ENCODE data around the gene NKTR.
"Not testable (repeated sequence)": the region's sequence is repeated elsewhere in the genome, so short reads cannot be mapped to it uniquely, and the experiment has no call there.

Gene NKTR

GRCh38 chr3:42600111-42600957 lies at the start of gene NKTR:
Gene NKTR (plus strand): TSS chr3:42600686. CDS start chr3:42601007, 321 bp downstream.
- DNase-seq (ENCODE audit: low spot score), result peak; percentile 100

DNA sequence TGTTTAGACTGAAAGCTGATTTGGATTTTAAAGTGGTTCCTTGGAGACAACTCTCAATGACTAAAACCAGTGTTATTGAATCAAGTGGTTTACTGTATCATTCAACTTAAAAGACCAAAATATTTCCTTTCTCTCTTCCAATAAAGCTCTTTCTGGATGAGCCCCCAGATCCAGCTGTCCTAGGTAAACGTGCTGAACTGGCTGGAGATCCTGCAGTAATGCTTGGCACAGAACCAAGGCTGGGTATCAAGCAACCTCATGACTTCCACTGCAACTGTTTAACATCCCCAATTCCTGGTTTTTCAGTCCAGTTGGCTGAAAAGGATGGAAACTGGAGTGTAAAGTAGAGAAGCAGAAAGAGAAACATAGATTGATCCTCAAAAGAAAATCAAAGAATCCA lies 47.7 kb upstream of the NKTR start:
- no peak for DNase-seq (ENCODE audit: low spot score)

- peak; percentile 76 for DNase-seq (ENCODE audit: low spot score)
Observed at GRCh38 chr3:42556089-42556632, 44.3 kb upstream of the NKTR start.

DNA sequence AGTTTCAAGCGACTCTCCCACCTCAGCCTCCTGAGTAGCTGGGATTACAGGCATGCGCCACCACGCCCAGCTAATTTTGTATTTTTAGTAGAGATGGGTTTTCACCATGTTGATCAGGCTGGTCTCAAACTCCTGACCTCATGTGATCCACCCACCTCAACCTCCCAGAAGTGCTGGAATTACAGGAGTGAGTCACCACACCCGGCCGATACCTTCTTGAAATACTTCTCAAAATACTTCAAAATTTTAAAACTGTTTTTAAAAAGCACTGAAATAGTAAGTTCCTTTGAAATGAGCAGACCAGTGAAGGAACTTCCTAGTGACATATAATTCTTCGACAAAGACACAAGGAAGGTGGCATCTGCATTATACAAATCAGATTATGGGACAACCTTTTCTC lies 43.7 kb upstream of the NKTR start:
- peak; percentile 5 for DNase-seq (ENCODE audit: low spot score)

DNA sequence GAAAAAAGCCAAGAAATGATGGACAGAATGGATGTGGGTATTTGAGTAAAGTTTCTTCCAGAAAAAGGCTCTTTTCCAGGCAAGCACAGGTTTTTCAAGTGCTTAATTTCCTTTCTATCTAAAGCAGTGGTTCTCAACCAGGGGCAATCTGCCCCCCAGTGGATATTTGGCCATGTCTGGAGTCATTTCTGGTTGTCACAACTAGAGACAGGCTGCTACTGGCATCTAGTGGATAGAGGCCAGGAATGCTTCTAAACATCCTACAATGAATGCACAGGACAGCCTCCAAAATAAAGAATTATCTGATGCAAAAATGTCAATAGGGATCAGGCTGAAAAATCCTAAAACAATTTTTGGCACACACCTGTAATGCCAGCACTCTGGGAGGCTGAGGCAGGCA lies 42.6 kb upstream of the NKTR start:
- DNase-seq (ENCODE audit: low spot score), result peak; percentile 55

- DNase-seq (ENCODE audit: low spot score), result no peak
Observed at GRCh38 chr3:42562047-42562907, 38.2 kb upstream of the NKTR start.

- DNase-seq (ENCODE audit: low spot score), result no peak
Observed at GRCh38 chr3:42569593-42570142, 30.8 kb upstream of the NKTR start.

- DNase-seq (ENCODE audit: low spot score), result peak; percentile 30
Observed at GRCh38 chr3:42572278-42572677, 28.2 kb upstream of the NKTR start.

- DNase-seq (ENCODE audit: low spot score), result no peak
Observed at GRCh38 chr3:42575137-42575741, 25.2 kb upstream of the NKTR start.

- DNase-seq (ENCODE audit: low spot score), result no peak
Observed at GRCh38 chr3:42578054-42578453, 22.4 kb upstream of the NKTR start.

DNA sequence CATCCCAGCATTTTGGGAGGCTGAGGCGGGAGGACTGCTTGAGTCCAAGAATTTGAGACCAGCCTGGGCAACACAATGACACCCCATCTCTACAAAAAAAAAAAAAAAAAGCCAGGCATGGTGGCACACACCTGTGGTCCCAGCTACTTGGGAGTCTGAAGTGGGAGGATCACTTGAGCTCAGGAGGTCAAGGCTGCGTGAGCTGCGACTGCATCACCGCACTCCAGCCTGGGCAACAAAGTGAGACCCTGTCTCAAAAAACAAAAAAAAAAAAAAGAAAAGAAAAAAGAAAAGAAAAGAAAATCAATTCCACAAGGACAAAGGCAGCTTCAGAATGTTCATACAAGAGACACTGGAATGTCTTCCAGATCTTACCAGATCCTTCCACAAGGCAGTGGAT lies 21.1 kb upstream of the NKTR start:
- DNase-seq (ENCODE audit: low spot score), result not testable (repeated sequence)

DNA sequence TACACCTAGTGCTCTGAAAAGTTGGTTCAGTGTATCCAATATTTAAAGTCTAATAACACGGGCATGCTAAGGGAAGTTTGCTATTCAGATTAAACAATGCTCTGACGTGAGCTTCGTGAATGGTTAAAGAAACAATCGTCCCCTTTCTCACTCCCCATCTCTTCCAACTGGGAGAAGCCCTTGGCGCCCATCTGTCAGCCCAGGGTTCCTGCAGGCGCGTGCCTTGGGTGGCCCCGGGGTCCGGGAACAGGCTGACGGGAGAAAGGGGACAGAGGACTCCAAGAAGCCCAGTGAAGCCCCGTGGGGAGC lies 19.1 kb upstream of the NKTR start:
- no peak for DNase-seq (ENCODE audit: low spot score)

- peak; percentile 95 for DNase-seq (ENCODE audit: low spot score)
Observed at GRCh38 chr3:42581709-42582473, 18.6 kb upstream of the NKTR start, which contains the start of gene SEC22C. Gene SEC22C (minus strand): TSS chr3:42581967. CDS start chr3:42569046, 12,921 bp downstream.

DNA sequence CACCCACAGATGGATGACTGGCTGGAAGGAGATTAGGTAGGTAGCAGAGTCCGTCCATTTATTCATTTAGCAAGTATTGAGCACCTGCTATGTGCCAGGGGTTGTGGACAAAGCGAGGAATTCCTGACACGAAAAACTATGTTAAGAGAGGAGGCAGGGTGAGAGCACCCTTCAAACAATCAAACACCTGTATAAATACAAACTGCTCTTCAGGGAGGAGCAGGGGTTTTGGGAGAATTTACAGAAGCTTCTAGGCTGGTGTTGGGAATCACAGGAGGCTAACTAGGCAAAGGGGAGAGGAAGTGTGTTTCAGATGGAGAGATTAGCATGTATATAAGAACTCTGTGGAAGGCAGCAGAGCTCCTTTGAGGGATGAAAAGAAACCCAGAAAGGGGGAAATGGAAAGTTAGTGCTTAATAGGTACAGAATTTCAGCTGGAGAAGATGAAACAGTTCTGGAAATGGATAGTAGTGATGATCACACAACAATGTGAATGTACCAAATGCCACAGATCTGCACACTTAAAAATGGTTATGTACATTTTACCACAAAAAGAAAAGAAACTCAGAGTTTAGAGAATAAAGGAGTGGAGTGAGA lies 17.9 kb upstream of the NKTR start:
- DNase-seq (ENCODE audit: low spot score), result no peak

- no peak for DNase-seq (ENCODE audit: low spot score)
Observed at GRCh38 chr3:42588625-42589024, 11.9 kb upstream of the NKTR start.

GRCh38 chr3:42589382-42590109 lies 10.9 kb upstream of the NKTR start:
- DNase-seq (ENCODE audit: low spot score), result no peak

DNA sequence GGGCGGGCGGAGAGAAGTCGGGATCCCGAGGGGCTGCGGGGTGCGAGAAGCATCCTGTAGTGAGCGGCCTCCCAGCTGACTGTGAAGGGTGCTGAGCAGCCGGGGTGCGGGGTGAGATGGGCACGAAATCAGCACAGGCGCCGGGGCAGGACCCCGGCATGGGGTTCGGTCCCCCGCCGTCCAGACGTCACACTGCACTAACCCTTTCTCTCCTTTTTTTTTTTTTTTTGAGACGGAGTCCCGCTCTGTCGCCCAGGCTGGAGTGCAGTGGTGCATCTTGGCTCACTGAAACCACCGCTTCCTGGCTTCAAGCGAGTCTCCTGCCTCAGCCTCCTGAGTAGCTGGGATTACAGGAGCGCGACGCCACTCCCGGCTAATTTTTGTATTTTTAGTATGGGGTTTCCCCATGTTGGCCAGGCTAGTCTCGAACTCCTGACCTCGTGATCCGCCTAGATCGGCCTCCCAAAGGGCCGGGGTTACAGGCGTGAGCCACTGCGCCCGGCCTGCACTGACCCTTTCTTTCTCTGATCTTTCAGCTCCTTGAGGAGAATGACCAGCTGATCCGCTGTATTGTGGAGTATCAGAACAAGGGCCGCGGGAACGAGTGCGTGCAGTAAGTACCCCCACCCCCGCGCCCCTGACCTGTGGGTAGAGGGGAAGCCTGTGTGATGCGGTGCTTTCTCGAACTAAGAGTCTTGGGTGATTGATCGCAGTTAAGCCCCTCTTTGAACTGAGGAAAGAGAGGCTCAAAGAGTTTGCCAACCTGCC lies 9.3 kb upstream of the NKTR start:
- DNase-seq (ENCODE audit: low spot score), result no peak

- no peak for DNase-seq (ENCODE audit: low spot score)
Observed at GRCh38 chr3:42591811-42592210, 8.7 kb upstream of the NKTR start.

DNA sequence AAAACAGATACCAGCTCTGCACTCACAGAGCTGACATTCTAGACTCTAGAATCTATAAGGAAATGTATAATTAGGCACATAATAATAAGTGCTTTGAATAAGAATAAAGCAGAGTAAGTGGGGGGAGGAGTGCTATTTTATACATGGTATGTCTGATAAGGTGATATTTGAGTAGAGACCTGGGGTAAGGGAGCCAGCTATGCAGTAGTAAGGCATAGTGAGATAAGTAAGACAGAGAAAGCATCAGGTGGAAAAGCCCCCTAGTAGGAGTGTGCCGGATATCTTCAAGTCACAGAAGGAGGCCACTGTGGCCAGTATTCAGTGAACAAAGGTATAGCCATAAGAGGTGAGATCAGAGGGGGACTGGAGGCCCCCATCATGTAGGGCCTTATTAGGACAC lies 6.9 kb upstream of the NKTR start:
- no peak for DNase-seq (ENCODE audit: low spot score)
